ENCODE results near the gene AMTN.

DNA sequence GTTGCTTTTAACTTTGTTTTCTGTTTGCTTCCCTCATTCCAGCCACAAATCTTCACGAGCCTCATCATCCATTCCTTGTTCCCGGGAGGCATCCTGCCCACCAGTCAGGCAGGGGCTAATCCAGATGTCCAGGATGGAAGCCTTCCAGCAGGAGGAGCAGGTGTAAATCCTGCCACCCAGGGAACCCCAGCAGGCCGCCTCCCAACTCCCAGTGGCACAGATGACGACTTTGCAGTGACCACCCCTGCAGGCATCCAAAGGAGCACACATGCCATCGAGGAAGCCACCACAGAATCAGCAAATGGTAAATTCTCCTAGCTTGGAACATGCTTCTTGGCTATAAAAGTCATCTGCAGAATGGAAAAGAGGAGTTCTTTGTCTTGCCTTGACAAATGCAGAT, 12.6 kb downstream of the AMTN start:
- TF ChIP-seq, protein P1, sequence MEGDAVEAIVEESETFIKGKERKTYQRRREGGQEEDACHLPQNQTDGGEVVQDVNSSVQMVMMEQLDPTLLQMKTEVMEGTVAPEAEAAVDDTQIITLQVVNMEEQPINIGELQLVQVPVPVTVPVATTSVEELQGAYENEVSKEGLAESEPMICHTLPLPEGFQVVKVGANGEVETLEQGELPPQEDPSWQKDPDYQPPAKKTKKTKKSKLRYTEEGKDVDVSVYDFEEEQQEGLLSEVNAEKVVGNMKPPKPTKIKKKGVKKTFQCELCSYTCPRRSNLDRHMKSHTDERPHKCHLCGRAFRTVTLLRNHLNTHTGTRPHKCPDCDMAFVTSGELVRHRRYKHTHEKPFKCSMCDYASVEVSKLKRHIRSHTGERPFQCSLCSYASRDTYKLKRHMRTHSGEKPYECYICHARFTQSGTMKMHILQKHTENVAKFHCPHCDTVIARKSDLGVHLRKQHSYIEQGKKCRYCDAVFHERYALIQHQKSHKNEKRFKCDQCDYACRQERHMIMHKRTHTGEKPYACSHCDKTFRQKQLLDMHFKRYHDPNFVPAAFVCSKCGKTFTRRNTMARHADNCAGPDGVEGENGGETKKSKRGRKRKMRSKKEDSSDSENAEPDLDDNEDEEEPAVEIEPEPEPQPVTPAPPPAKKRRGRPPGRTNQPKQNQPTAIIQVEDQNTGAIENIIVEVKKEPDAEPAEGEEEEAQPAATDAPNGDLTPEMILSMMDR (IDR thresholded peaks at IDR 0.05), result no peak
- TF ChIP-seq POLR2A (IDR thresholded peaks at IDR 0.05), result no peak

Data from tibial nerve (tissue), 3 donors.